HEK293T (cell line): Measurements from ENCODE around the gene TCFL5.

Experiments used
- BHLHE40 ChIP-seq: fragments of 450-650 bp; IDR thresholded peaks from 2 replicates; pipeline ENCODE4 v1.6.1; 2016; ENCODE audit warnings: mild to moderate bottlenecking, moderate library complexity, borderline replicate concordance
- CTBP1 ChIP-seq: fragments of 450-650 bp; IDR thresholded peaks from 2 replicates; pipeline ENCODE4 v1.6.1; 2016; ENCODE audit warnings: borderline replicate concordance
- ELF4 ChIP-seq: fragments of 450-650 bp; IDR thresholded peaks from 2 replicates; pipeline ENCODE4 v1.6.1; 2017; ENCODE audit warnings: antibody characterized with exemption
- FOXA1 ChIP-seq: fragments of 450-650 bp; IDR thresholded peaks from 2 replicates; pipeline ENCODE4 v1.6.1; 2016; ENCODE audit warnings: mild to moderate bottlenecking
- FOXK2 ChIP-seq: fragments of 450-650 bp; IDR thresholded peaks from 2 replicates; pipeline ENCODE4 v1.6.1; 2016; ENCODE audit warnings: mild to moderate bottlenecking
- FOXM1 ChIP-seq: fragments of 450-650 bp; IDR thresholded peaks from 2 replicates; pipeline ENCODE4 v1.6.1; 2017; ENCODE audit warnings: mild to moderate bottlenecking, borderline replicate concordance
- HDGF ChIP-seq: fragments of 450-650 bp; IDR thresholded peaks from 2 replicates; pipeline ENCODE4 v1.6.1; 2017; ENCODE audit warnings: antibody characterized with exemption, borderline replicate concordance
- L3MBTL2 ChIP-seq: fragments of 450-650 bp; conservative IDR thresholded peaks from 2 replicates; pipeline ENCODE4 v1.6.1; 2016; ENCODE audit warnings: mild to moderate bottlenecking
- LEF1 ChIP-seq: fragments of 450-650 bp; IDR thresholded peaks from 2 replicates; pipeline ENCODE4 v1.6.1; 2017; ENCODE audit warnings: mild to moderate bottlenecking, borderline replicate concordance
- NFRKB ChIP-seq: fragments of 450-650 bp; IDR thresholded peaks from 2 replicates; pipeline ENCODE4 v1.6.1; 2016; ENCODE audit warnings: mild to moderate bottlenecking, moderate library complexity
- SP1 ChIP-seq: fragments of 450-650 bp; IDR thresholded peaks from 2 replicates; pipeline ENCODE4 v1.6.1; 2017
- SUZ12 ChIP-seq: fragments of 450-650 bp; IDR thresholded peaks from 2 replicates; pipeline ENCODE4 v1.6.1; 2016; ENCODE audit warnings: mild to moderate bottlenecking
- TF ChIP-seq, protein P1 (sequence below): fragments of 450-650 bp; IDR thresholded peaks from 2 replicates; pipeline ENCODE4 v1.6.1; 2016

DNA sequence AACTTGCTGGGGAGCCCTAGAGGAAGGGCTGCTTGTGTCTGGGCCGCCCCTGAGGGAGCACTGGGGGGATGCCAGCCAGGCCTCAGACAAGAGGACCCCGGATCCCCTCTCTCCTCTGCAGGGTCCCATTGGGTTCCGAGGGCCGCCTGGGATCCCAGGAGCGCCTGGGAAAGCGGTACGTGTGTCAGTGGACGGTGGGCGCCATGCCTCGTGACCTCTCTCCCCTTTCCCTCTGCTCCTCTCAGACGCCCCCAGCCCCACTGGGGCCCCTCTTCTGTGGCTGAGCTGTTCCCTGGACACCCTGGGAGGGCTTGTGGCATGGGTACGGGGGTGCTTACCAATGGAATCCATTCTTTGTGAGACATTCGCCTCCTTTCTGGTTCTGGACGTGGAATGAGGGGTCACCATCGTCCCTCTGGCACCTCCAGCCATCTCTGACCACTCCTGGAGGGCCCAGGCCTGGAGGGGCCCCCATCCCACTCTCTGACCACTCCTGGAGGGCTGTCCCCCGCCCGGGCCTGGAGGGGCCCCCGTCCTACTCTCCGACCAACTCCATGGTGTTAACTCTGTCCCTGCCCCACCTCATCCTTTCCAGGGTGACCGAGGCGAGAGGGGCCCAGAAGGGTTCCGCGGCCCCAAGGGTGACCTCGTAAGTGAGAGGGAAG is 34.8 kb downstream of the TCFL5 start:
- TF ChIP-seq FOXM1 (no peak), SP1 (no peak), ELF4 (no peak), CTBP1 (no peak), FOXA1 (no peak), LEF1 (no peak), NFRKB (no peak), SUZ12 (no peak), BHLHE40 (no peak), FOXK2 (no peak), L3MBTL2 (no peak), HDGF (no peak)
- TF ChIP-seq, protein P1, sequence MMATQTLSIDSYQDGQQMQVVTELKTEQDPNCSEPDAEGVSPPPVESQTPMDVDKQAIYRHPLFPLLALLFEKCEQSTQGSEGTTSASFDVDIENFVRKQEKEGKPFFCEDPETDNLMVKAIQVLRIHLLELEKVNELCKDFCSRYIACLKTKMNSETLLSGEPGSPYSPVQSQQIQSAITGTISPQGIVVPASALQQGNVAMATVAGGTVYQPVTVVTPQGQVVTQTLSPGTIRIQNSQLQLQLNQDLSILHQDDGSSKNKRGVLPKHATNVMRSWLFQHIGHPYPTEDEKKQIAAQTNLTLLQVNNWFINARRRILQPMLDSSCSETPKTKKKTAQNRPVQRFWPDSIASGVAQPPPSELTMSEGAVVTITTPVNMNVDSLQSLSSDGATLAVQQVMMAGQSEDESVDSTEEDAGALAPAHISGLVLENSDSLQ = no peak
